Transverse colon (tissue), 4 donors: Measurements from ENCODE around the gene MAGEA9B. TPM values are rescaled to one million over a fixed set of nuclear protein-coding genes. Genes with fewer than 3 reads are reported as not detected.
"Not testable (repeated sequence)": the region's sequence is repeated elsewhere in the genome, so short reads cannot be mapped to it uniquely, and the experiment has no call there.

Experiments
- DNase-seq: peaks from one replicate; pipeline ENCODE4 v3.0.0-alpha.2; 2019
- H3K27ac ChIP-seq, 4 donors: fragments of 200-600 bp; sonication (generic); 2 replicates each; pipeline ENCODE4 v1.5.1; 2016 to 2018; ENCODE audit warnings: inconsistent platforms in 4 of 4
- H3K27me3 ChIP-seq: fragments of 200-600 bp; sonication (generic); 2 replicates; pipeline ENCODE4 v1.5.1; 2017; ENCODE audit warnings: inconsistent platforms
- H3K36me3 ChIP-seq, 4 donors: fragments of 200-600 bp; sonication (generic); 2 replicates each; pipeline ENCODE4 v1.5.1; 2017 to 2019; ENCODE audit warnings: inconsistent platforms in 4 of 4
- H3K4me1 ChIP-seq, 4 donors: fragments of 200-600 bp; sonication (generic); 2 replicates each; pipeline ENCODE4 v1.5.1; 2017 to 2020; ENCODE audit warnings: inconsistent platforms in 4 of 4
- H3K4me3 ChIP-seq, 4 donors: fragments of 200-600 bp; sonication (generic); 1 replicate in 1 of 4; 2 replicates in 3 of 4; pipeline versions ENCODE4 v1.5.1 to v1.6.1; 2017 to 2019; ENCODE audit warnings: inconsistent platforms in 4 of 4
- H3K9me3 ChIP-seq, 2 donors: fragments of 200-600 bp; sonication (generic); 2 replicates each; pipeline ENCODE4 v1.5.1; 2017 to 2019; ENCODE audit warnings: inconsistent platforms in 2 of 2
- CTCF ChIP-seq, 5 experiments: fragments of 200-600 bp in 3 of 5; fragments of 450-650 bp in 2 of 5; sonication (generic) in 3 of 5; IDR thresholded peaks; 1 replicate in 2 of 5; 2 replicates in 3 of 5; pipeline ENCODE4 v1.5.1; 2016 to 2017; ENCODE audit warnings: antibody characterized with exemption in 5 of 5, inconsistent platforms in 3 of 5, mild to moderate bottlenecking in 2 of 5, moderate library complexity in 1 of 5
- EP300 ChIP-seq: sonication (generic); formaldehyde crosslinking; IDR thresholded peaks from one replicate; pipeline ENCODE4 v1.6.1; 2017; ENCODE audit warnings: antibody characterized with exemption, low read depth
- POLR2A ChIP-seq: fragments of 450-650 bp; IDR thresholded peaks from one replicate; pipeline ENCODE4 v1.6.1; 2016; ENCODE audit warnings: antibody characterized with exemption, mild to moderate bottlenecking, moderate library complexity
- POLR2AphosphoS5 ChIP-seq, 3 donors: sonication (generic); formaldehyde crosslinking; IDR thresholded peaks; one replicate each; pipeline ENCODE4 v1.6.1; 2016; ENCODE audit warnings: antibody characterized with exemption in 3 of 3
- WGBS, 2 donors: methylation state at CpG; one replicate each; pipeline ENCODE4 v1.1.5; 2018; ENCODE audit warnings: low coverage in 1 of 2; 5-methylcytosine and 5-hydroxymethylcytosine counted together
- in situ Hi-C, 4 donors: fragments of 200-750 bp; cut with MboI; loops; one replicate each; pipeline versions ENCODE4 v1.15.0 to v1.15.1; 2017; ENCODE audit warnings: low sequenced_read_pairs in 3 of 4, low pct_ligation_motif_present in 1 of 4, low pct_unique_long_range_greater_than_20kb in 1 of 4
- intact Hi-C: fragments of 100-400 bp; cut with DNase I; formaldehyde crosslinking; loops from one replicate; pipeline ENCODE4 v1.15.1; 2023; ENCODE audit warnings: low total_unique reads
- total RNA-seq, 4 donors: library from RNA; depleted of rRNA; stranded (reverse); fragments of >200 nt; gene quantifications; one replicate each; pipeline ENCODE4 v1.1.0, GENCODE V29; 2016

The MAGEA9B gene
- total RNA-seq, 4 donors from 2014 or later: not detected

DNA sequence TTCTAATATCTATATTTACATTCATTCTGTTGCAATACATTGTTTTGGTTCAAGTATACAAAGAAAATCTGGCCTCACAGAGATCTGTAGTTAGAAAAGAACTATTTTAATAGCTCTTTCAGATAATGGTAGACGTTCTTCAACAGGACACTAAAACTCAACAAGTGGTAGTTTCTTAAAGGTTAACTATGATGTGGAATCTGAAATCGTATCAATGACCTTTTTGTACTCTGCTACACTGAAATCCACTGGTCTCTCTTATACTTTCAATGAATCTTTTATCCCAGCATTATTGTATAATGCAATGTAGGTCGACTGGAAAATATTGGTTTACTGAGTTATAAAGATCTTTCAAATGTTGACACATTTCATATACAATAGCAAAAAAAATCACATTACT is 31.6 kb upstream of the MAGEA9B start:
- TF ChIP-seq POLR2AphosphoS5 (IDR thresholded peaks at IDR 0.05): no peak
- no peak for TF ChIP-seq CTCF (IDR thresholded peaks at IDR 0.05)
- no peak for TF ChIP-seq POLR2A
- TF ChIP-seq EP300: no peak
- no peak for DNase-seq
- Histone ChIP-seq H3K27me3 (no peaks in the 10 kb centered on the region), H3K4me1 (no peaks in the 10 kb centered on the region), H3K4me3 (no peak overlapping the region), H3K27ac (no peak overlapping the region), H3K9me3 (no peaks in the 10 kb centered on the region), H3K36me3 (no peaks in the 10 kb centered on the region)
- in situ Hi-C loops: loop anchor here in 2 of 4 donors (25.0 kb wide), 1 partner anchor 107 kb away; the partner anchor contains the start of gene IDS (in 2 of the 2)
- 61 to 100% methylated on average over 1 to 3 of the region's 3 CpGs for WGBS, 2 donors
- intact Hi-C loops: no loop called here

DNA sequence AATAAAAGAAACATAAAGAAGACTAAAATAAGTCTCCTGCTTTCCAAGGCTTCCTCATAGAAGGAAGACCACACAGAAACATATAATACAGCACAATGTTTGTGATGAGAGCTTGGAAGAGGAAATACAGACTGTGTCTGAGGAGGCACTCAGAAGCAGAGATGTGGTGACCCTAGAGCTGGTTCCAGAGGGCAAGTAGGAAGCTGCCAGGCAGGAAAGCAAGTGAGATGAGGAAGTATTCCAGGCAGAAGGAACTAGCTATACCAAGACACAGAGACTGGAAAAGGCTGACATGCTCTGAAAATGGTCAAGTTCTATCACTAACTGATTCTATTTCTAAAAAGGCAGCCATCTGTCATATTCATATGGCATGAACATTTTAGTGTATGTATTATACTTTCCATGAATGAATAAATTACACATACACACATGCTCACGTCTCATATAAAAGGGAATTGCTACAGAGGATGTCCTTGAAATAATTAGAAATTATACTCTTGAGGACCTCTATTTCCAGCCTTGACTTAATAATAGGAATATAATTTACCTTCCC is 24.4 kb upstream of the MAGEA9B start:
- no peaks in the 10 kb centered on the region for H3K27me3 ChIP-seq
- no peak overlapping the region for H3K4me3 ChIP-seq
- in situ Hi-C loops: loop anchor here in 2 of 4 donors (25.0 kb wide), 1 partner anchor 99 kb away; the partner anchor contains the start of gene IDS (in 2 of the 2)
- H3K36me3 ChIP-seq: no peaks in the 10 kb centered on the region
- WGBS, 2 donors: 62% methylated on average over 1 of the region's 1 CpG; no CpG with 5 or more reads in 1 of the 2 donors
- no peak for TF ChIP-seq POLR2A
- no peak for TF ChIP-seq EP300
- TF ChIP-seq CTCF (IDR thresholded peaks at IDR 0.05): no peak
- TF ChIP-seq POLR2AphosphoS5 (IDR thresholded peaks at IDR 0.05): no peak
- DNase-seq: no peak
- H3K4me1 ChIP-seq: no peaks in the 10 kb centered on the region
- no peaks in the 10 kb centered on the region for H3K9me3 ChIP-seq
- no peak overlapping the region for H3K27ac ChIP-seq
- intact Hi-C loops: no loop called here

DNA sequence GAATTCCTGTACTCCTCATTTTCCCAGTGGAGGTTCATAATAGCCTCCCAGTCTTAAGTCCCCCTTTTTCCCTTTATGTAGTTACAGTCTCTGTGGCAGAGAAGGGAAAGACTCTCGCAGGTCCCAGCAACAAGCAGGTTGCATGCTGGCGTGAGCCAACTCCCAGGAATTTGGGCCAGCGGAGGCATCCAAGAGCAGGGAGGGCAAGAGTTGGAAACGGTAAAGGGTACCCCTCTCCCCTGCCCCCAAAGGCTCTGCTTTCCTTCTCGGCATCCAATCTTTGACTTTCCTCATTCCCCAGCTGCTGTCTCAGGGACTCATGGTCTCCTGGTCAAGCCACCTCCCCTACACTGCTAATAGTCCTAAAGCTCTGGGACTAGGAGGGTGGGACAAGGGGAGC is 23.3 kb upstream of the MAGEA9B start:
- in situ Hi-C loops: loop anchor here in 2 of 4 donors (25.0 kb wide), 1 partner anchor 98 kb away; the partner anchor contains the start of gene IDS (in 2 of the 2)

DNA sequence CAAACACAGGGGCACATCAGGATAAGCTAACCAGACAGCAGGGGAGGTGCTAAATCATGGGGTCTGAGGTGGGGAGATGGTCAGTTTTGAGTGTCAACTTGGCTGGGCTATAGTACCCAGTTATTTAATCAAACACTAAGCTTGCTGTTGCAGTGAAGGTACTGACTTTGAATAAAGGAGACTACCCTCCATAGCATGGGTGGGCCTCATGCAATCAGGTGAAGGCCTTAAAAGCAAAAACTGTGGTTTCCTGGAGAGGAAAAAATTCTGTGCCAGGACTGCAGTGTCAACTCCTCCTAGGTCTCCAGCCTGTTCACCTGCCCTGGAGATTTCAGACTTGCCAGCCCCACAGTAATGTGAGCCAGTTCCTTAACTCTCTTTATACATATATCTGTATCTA is 20.4 kb upstream of the MAGEA9B start:
- Histone ChIP-seq H3K4me1 (no peaks in the 10 kb centered on the region), H3K27ac (no peak overlapping the region), H3K27me3 (no peaks in the 10 kb centered on the region), H3K9me3 (no peaks in the 10 kb centered on the region), H3K4me3 (no peak overlapping the region), H3K36me3 (no peaks in the 10 kb centered on the region)
- in situ Hi-C loops: loop anchor here in 2 of 4 donors (25.0 kb wide), 1 partner anchor 95 kb away; the partner anchor contains the start of gene IDS (in 2 of the 2)
- DNase-seq: no peak
- intact Hi-C loops: no loop called here
- TF ChIP-seq EP300: no peak
- TF ChIP-seq POLR2A: no peak

More for the DNA sequence above, 23.3 kb upstream of the MAGEA9B start:
- no peaks in the 10 kb centered on the region for H3K27me3 ChIP-seq
- H3K4me1 ChIP-seq: no peaks in the 10 kb centered on the region
- intact Hi-C loops: no loop called here
- H3K27ac ChIP-seq: no peak overlapping the region
- WGBS, 2 donors: 89% methylated on average over 5 of the region's 5 CpGs; no CpG with 5 or more reads in 1 of the 2 donors
- H3K9me3 ChIP-seq: no peaks in the 10 kb centered on the region
- no peak overlapping the region for H3K4me3 ChIP-seq
- no peaks in the 10 kb centered on the region for H3K36me3 ChIP-seq
- no peak for DNase-seq
- TF ChIP-seq POLR2AphosphoS5 (IDR thresholded peaks at IDR 0.05): no peak
- no peak for TF ChIP-seq POLR2A
- no peak for TF ChIP-seq CTCF (IDR thresholded peaks at IDR 0.05)
- no peak for TF ChIP-seq EP300

DNA sequence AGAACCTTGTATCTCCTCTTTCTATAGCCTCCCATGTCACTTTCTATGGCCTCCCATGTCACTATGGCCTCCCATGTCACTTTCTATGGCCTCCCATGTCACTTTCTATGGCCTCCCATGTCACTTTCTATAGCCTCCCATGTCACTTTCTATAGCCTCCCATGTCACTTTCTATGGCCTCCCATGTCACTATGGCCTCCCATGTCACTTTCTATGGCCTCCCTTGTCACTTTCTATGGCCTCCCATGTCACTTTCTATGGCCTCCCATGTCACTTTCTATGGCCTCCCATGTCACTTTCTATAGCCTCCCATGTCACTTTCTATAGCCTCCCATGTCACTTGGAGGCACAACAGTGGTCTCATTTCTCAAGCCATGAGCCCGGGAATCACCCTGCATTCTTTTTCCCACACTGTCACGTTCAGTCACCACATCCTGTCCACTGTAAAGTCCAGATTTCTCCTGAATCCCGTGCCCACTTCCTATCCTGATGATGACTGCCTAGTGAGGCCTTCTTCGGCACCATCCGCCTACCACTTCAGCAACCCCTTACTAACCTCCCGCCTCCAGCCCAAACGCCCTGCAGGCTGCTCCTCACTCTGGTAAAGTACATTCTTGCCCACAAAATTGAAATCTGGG is 18.1 kb upstream of the MAGEA9B start:
- intact Hi-C loops, H3K36me3 ChIP-seq, DNase-seq, H3K27me3 ChIP-seq, H3K4me3 ChIP-seq, H3K27ac ChIP-seq, H3K4me1 ChIP-seq, H3K9me3 ChIP-seq: not testable (repeated sequence)
- in situ Hi-C loops: loop anchor here in 2 of 4 donors (25.0 kb wide), 1 partner anchor 93 kb away; the partner anchor contains the start of gene IDS (in 2 of the 2)
- WGBS, 2 donors: 78 to 100% methylated on average over 2 to 7 of the region's 7 CpGs

- WGBS, 2 donors: no CpG with 5 or more reads among the region's 11 CpGs
- in situ Hi-C loops, H3K4me3 ChIP-seq, H3K9me3 ChIP-seq, DNase-seq, H3K27ac ChIP-seq, H3K4me1 ChIP-seq, H3K36me3 ChIP-seq, H3K27me3 ChIP-seq, intact Hi-C loops: not testable (repeated sequence)
Measured at GRCh38 chrX:149598603-149599002, 11.3 kb upstream of the MAGEA9B start.

- H3K4me1 ChIP-seq: not testable (repeated sequence)
Measured at GRCh38 chrX:149595943-149596342, 8.7 kb upstream of the MAGEA9B start.

More at GRCh38 chrX:149595943-149596342, 8.7 kb upstream of the MAGEA9B start:
- H3K27ac ChIP-seq, H3K9me3 ChIP-seq, in situ Hi-C loops, H3K27me3 ChIP-seq, DNase-seq, intact Hi-C loops, H3K4me3 ChIP-seq, H3K36me3 ChIP-seq: not testable (repeated sequence)
- no CpG with 5 or more reads among the region's 7 CpGs for WGBS, 2 donors
